Occipital lobe (tissue), 2 donors: ENCODE measurements around the gene KDM4F. TPM values are rescaled to one million over a fixed set of nuclear protein-coding genes. Genes with fewer than 3 reads are reported as not detected.
A peak's percentile ranks its signal among the peaks of the same experiment; 100 is the strongest.

Source experiments
- DNase-seq: peaks from one replicate; lab custom pipeline; 2025; lab: John Stamatoyannopoulos, UW
- total RNA-seq: library from RNA; depleted of rRNA; stranded (reverse); fragments of >200 nt; gene quantifications from one replicate; pipeline ENCODE4 v1.2.3, GENCODE V29; 2014

KDM4F gene
- total RNA-seq, 1 donor from 2014 or later, result not detected

DNA sequence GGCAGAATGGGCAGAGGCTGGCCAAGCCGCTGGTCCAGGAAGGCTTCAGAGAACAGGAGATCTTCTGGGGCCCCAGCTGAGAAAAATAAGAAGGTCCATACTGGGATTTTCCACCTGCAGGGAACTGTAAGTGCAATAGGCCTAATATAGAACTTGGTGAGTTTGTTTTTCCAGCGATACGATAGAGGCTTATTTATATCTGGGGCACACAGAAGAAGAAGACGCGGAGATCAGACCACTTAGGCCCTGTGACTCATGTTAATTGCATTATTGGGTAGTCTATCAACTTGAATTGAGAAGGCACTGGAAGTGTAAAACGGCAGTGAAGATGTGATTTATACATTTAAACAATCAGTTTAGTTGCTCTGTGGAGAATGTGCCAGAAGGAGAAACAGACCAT lies 9.8 kb downstream of the KDM4F start:
- DNase-seq, result no peak

DNA sequence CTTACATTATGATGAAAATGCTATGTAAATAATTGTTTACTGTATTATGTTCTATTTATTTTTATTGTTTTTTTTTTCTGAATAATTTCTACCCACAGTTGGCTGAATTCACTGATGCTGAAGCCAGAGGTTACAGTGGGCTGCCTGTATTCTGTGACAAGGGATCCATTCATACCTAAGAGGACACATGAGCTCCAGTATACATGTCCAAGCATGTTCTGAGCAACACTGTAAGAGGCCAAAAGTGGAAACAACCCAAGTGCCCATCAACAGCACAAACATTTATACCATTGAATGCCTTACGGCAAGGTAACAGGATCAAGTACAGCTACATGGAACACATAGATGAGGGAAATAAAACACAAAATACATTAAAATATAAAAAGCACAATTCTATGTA lies 16.1 kb downstream of the KDM4F start:
- DNase-seq, result no peak

DNA sequence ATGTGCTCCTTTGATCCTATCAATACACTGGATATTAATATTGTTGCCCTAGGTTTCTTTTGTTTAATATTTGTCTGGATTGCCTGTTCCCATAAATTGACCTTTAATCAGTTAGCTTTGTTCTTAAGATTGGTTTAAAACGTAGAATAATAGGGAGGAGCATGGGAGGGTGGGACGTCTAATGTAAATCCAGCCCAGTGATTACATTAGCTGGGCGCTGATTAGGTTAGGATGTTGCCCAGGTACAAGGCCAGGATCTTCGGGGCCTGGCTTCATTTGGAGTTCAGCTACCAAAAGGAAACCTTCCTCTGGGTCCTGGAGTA lies 17.5 kb downstream of the KDM4F start, which contains the start of gene SRSF8:
TSS of gene SRSF8 (plus strand) at position 204 of the 323 bp plus-strand sequence. CDS start 308 bp downstream, outside the sequence.
- no peak for DNase-seq

DNA sequence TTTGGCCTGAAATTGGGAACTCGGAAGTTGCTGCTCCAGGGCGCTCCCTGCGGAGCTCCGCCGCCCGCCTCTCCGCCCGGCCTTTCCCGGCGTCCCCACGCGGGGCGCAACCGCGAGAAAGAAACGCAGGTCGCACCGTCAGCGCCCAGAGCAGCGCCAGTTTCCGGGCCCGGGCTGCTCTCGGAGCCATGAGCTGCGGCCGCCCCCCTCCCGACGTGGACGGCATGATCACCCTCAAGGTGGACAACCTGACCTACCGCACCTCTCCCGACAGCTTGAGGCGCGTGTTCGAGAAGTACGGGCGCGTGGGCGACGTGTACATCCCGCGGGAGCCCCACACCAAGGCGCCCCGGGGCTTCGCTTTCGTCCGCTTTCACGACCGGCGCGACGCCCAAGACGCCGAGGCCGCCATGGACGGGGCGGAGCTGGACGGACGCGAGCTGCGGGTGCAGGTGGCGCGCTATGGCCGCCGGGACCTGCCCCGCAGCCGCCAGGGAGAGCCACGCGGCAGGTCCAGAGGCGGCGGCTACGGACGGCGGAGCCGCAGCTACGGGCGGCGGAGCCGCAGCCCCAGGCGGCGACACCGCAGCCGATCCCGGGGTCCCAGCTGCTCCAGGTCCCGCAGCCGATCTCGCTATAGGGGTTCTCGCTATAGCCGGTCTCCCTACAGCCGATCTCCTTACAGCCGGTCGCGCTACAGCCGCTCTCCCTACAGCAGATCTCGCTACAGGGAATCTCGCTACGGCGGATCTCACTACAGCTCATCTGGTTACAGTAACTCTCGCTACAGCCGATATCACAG lies 18.0 kb downstream of the KDM4F start:
- peak; percentile 78 for DNase-seq

DNA sequence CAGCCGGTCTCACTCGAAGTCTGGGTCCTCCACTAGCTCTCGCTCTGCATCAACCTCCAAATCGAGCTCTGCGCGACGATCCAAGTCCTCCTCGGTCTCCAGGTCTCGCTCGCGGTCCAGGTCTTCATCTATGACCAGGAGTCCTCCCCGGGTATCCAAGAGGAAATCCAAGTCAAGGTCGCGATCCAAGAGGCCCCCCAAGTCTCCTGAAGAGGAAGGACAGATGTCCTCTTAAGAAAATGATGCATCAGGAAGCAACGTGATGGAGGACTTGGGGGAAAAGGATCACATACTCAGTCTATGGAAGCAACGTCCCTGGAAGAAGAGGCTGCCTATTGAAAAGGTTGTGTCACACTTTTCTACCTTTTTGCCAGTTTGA lies 18.6 kb downstream of the KDM4F start:
- DNase-seq, result no peak

DNA sequence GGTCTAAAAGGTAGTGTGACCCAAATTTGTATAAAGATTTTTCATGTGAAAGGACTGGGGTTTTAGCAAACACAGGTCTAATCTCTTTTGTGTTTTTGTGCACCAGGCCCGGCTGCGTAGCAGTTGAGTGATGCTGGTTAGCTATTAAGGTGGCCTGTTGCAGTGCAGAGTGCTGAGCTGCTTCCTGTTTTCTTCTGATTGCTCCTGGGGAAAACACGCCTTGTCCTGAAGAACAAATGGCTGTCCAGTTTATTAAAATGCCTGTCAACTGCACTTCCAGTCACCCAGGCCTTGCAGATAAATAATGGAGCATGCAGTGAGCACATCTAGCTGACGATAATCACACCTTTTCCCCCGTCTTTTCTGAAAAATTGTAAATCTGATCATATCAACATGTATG lies 19.3 kb downstream of the KDM4F start:
- peak; percentile 77 for DNase-seq

DNA sequence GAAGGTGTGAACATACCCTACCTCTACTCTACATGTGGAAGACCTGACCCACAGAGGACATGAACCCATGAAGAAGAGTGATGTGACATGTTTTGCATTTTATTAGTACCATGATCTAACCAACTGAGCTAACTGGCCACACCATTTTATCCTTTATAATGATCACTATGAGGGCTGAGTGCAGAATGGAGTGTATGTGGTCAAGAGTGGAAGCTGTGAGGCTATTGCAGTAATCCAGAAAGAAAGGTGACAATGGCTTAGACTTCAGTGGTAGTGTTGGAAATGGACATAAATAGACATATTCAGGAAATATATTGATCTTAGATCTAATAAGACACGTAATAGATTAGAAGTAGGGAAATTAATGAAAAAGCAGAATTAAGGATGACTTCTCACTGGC lies 21.2 kb downstream of the KDM4F start:
- DNase-seq, result no peak

DNA sequence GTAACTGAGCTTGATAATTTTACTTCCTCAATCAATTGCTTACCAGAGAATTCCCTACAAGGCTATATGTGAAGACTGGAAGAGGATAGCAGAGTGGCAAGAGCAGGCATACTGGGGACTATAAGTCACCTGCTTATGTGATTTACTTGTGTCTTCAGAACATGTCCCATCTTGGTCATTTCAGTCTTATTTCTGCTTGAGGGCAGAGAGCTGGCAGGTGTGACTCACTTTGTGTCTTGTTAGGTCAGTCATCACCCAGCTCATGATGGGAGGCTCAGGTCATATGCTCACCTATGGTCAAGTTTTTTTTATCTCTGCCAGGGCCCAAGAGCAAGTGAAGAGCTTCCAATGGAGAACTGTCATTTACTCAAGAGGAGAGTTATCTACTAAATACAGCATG lies 23.7 kb downstream of the KDM4F start:
- DNase-seq, result no peak

DNA sequence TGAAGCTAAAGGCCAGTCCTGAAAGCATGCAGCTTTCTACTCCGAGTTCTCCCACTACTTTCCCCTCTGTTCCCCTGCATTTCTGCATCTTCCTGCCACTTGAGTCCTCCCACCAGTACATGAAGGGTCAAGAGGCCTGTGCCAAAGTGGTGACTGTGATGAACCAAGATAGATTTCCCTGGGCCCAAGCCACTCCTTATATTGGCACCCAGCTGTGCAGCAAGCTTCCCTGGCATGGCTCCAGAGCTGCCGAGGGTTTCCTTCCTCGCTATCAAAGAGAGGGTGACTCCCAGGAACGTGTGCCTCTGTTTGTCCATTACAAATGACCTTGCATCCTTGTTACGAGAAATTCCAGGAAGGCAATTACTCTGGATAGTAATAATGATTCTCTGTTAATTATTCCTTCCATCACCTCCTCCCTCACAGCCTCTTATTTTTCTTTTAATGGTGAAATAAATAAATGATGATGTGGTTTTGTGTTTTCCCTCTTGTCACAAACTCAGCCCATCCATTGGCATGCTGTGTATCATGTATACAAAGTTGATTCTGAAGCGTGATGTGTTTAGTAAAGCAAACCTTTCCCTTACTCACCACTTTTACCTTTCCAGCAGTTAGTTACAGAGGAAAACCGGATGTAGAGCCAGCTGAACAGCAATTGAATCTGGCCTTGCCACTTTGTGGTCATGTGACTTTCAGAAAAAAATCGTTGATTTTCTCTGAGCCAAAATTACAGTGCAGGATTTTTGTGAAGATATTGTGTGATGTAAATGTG lies 25.8 kb downstream of the KDM4F start:
- DNase-seq, result no peak

DNA sequence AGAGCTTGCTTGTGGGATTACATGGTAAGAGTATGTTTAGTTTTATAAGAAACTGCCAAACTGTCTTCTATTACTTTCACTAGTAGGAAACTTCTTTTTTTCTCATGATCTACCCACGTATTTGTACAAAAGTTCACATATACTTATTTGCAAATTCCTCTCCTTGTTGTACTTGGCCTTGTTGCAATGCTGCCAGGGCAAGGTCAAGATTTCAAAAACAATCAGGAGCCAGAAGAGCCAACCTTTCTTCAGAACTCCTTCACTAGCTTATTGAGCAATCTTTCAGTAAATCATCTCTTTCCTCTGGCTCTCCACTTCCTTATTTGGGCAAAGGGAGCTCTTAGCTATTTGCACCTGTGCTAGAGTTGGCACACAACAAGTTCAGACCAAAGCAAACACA lies 27.2 kb downstream of the KDM4F start:
- no peak for DNase-seq

DNA sequence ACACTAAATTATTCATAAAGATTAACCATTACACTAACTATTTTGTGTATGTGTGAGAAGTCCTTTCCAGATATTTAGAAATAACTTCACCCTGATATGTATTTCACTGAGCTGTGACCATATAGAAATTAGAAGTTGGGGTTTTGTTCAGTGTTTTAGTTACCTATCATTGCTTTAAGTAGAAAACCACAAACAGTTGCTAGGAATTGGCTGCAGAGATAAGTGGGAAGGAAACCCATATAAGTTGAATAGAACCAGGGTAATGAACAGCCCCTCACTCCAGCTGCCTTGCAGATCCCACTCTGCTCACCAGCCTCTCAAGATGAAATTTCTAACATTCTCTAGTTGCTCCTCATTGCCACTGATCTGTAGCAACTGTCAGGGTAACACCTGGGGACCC lies 27.8 kb downstream of the KDM4F start:
- no peak for DNase-seq

DNA sequence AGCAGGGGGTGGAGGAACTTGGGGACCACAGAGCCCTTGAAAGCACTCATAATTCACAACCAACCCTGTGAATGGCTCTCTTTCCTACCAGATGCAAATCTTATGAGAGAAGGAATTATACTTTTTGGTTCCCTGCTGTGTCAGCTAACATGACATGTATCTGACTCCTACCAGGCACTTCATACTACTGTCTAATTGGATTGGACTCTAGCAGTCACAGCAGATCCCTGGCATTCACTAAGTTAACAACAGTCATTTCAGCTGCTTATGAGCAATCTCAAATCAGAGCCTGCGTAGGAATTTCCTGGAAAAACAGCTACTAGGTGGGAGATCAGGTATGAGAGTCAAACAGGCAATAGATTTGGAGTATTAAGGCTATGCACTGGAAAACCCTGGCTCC lies 29.3 kb downstream of the KDM4F start:
- no peak for DNase-seq

DNA sequence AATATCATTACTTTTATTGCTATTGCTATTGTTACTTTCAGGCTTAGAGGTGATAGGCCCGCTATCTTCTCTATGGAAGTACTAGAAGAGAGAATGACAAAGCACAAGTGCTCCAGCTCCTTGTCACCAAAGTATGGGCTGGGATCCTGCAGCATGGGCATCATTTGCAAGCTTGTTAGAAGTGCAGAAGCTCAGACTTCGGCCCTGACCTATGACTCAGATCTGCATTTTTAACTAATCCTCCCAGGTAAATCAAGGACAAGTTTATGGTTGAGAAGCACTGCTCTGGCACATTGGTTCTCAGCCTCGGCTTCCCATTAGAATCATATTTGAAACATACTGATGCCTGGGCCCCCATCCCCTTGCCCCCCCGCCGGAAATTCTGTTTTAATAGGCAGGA lies 31.8 kb downstream of the KDM4F start:
- DNase-seq, result no peak

DNA sequence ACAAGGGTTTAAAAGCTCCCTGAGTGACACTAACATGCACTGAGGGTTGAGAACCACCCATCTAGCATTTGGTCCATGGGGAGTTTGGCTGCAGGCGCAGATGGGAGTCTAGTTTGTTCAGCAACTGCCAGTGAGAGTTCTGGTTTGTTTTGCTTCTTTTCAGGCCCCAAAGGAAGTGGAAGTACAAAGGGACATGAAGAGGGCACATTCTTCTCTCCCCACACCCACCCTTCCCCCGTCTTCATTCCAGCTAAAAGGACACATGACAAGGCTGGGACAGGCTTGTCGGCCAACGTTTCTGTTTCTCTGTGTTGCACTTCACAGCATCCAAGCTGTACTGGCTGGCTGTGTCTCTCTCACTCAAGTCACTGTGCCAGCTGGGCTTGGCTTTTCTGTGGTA lies 32.2 kb downstream of the KDM4F start:
- DNase-seq, result peak; percentile 54

DNA sequence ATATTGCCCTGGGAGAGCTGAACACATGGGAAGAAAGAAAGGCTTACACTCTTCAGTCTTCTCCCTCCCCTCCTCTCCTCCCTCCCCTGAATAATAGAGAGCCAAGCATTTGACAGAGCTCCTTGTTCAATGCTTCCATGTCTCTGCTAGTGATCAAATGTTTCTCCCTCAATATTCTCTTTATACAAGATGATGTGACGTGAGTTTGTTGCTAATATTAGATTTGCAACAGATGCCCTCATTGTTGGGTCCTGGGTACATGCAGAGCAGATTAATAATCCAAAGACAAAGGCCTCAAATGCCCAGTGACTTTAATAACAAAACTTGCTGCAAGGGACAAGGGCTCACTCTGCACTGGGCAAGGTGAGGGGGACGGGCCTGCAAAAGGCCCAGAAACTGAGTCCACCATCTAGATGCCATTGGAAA lies 33.4 kb downstream of the KDM4F start:
- peak; percentile 47 for DNase-seq

DNA sequence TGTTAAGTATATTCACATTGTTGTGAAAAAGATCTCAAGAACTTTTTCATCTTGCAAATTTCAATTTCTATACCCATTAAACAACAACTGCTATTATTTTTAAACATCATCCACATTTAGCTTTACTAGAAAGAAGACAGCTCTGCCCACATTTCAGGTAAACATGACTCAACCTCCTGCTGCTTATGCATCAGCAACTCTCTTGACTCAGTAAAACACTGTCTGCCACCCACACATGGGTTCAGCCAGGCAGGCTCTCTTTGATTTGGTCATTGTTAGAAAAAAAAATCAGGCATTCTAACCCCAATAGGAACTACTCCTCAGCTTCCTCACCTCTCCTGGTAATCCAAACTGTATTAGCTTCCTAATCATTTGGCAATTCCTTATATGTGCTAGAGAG lies 35.3 kb downstream of the KDM4F start:
- peak; percentile 39 for DNase-seq

DNA sequence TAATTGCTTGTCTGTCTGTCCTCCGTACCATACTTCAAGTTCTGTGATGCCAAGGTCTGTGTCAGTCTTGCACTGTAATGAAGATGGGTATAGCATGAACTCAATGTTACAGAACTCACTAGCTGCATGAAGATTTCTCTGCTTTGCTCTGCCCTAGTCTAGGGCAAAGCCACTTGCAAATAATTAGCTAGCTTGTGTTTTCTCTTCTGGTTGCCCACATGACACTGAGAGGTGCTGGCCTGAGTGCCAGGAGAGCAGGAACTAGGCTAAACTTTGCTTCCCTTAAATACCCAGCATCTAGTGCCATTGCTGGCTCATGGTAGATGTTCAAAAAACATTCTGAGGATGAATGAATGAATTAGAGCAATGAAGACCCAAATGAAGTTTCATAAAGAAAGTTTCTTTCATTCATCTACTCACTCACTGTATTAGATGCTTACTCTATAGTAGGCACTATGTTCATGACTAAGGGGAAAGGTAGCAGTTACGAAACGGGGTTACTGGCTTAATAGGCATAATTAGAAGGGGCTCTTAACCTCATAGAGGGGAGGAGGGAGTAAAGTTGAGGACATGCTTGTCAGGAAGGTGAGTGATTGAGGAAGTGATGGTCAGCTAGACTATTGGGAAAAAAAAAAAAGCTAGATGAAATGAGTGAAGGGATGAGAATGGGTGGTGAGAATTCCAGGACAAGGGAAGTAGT lies 36.0 kb downstream of the KDM4F start:
- no peak for DNase-seq

DNA sequence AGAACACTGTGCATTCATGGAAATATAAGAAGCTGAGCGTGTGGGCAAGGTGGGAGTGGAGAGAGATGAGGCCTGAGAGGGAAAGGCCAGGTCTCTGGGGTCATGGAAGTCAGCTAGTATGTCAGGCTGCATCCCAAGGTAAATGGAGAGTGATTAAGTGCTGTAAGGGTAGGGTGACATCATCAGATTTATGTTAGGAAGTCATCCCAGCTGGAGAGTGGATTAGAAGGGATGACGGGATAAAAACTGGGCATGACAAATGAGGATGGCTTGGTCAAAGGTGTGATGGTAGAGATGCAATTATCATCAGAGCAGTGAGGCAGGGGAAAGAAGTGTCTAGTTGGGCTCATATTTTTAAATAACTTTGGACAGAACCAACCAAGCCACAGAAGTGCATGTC lies 36.9 kb downstream of the KDM4F start:
- no peak for DNase-seq

DNA sequence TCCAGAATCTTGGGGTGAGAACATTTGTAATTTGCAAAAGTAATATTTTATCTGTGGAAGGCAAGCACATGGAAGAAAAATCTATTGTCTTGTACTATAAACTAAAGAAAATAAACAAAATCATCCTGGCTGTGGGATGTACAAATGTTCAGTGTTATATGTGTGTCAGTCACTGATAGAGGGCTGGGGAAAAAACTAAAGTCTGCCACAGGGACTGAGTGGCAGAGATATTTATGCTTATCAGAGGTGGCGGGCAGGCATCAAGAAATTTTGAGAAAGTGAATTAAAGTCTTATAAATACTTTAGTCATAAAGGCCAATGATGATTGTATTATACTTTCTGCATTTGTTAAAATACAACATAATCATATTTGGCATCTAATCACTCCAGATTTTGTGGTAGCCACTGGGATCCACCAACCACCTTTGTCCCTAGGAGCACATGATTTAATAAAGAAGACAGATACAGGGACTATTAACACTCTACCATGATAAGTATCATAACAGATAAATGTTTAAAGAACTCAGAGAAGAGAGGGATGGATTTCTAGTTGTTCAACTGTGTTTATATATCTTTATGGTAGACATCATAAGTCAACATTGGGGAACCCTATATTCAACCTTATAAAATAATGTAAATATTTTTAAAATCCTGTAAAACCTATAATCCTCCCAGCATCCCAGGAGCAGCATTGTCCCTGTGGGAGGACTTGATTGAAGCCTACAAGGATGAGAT lies 37.8 kb downstream of the KDM4F start:
- DNase-seq, result no peak

DNA sequence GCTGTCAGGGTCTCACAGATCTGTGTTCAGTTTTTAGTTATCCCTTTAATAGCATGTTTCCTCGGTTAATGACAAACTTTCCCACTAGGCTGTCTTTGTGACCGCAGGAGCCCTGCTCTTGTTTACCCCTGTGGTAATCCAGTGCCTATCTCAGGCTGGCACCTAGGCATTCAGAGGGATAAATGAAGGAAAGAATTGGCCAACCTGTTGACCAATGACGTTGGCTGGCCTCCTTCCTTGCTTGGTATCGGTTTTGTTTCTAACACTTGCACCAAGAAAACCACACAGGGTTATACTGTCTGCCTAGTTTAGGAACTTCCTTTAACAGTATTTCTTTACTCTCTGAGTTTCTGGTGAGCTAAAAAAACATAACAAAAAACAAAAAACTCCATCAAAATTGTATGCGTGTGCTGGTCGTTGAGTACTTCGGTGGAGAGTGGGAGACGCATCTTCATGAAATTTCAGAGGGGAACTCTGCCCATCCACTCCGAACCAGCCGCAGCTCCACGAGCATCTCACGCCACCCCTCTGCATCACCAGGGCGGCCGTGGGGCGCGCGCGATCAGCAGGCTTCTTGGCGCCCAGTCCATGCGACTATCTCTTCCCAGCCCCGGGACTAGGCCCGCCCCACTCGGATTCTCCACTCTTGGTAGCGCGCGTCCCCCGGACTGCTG lies 39.9 kb downstream of the KDM4F start:
- no peak for DNase-seq
